Activated naive CD8-positive, alpha-beta T cell treated with anti-CD3 and anti-CD28 coated beads for 36 hours (primary cell): ENCODE results near the gene ZBTB7B. TPM values are rescaled to one million over a fixed set of nuclear protein-coding genes. Genes with fewer than 3 reads are reported as not detected.

ENCODE experiments used
- DNase-seq: peaks from one replicate; pipeline ENCODE4 v3.0.0; 2021
- H3K27ac Mint-ChIP-seq: one replicate; pipeline ENCODE4 v1.8.0; 2022; ENCODE audit warnings: mild to moderate bottlenecking, moderate library complexity, mixed read lengths
- H3K27me3 Mint-ChIP-seq: one replicate; pipeline ENCODE4 v1.8.0; 2022; ENCODE audit warnings: mild to moderate bottlenecking, mixed read lengths
- H3K36me3 Mint-ChIP-seq: one replicate; pipeline ENCODE4 v1.8.0; 2021; ENCODE audit warnings: mild to moderate bottlenecking, mixed read lengths
- H3K4me1 Mint-ChIP-seq: one replicate; pipeline ENCODE4 v1.8.0; 2021; ENCODE audit warnings: mixed read lengths
- H3K4me3 Mint-ChIP-seq: one replicate; pipeline ENCODE4 v1.8.0; 2022; ENCODE audit warnings: mild to moderate bottlenecking, moderate library complexity, mixed read lengths
- H3K9me3 Mint-ChIP-seq: one replicate; pipeline ENCODE4 v1.8.0; 2022; ENCODE audit warnings: mixed read lengths
- total RNA-seq, 2 experiments: library from RNA; stranded (reverse); gene quantifications; one replicate each; pipeline ENCODE4 v1.2.3, GENCODE V29; 2021

The ZBTB7B gene
- total RNA-seq, 2 experiments from 2014 or later, result 14.1 to 14.4 TPM

DNA sequence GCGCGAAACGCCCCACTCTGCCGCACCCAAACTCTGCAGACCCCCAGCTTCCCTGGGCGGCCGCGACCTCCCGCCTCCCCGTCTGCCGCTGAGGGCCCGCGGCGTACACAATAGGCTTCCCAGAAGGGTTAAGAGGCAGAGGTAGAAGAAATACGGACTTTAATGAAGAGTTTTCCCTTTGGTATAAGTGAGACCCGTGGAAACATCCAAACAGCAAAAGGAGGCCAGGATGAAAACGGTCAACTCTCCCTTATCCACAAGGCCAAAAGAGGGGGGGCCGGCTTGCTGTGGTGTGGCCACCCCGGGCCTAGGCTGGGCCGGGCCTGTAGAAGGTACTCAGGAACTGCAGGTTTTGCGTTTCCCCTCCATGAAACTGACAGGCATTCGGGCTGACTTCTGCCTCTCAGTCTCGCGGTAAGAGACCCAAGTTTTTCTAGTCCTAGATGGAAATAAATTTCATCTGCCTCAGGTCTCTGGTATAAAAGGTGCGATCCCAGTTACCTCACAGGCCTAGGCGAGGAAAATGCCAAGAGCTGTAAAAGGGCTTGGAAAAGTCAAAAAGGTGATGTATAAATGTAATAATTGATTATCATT is 40.3 kb upstream of the ZBTB7B start:
- DNase-seq, result no peak
- peaks cover 23% of the 10 kb centered on the region for H3K36me3 Mint-ChIP-seq
- H3K9me3 Mint-ChIP-seq, result no peaks in the 10 kb centered on the region
- no peaks in the 10 kb centered on the region for H3K27me3 Mint-ChIP-seq
- peak overlapping the region; percentile 88 for H3K4me3 Mint-ChIP-seq
- H3K27ac Mint-ChIP-seq, result peak overlapping the region; percentile 89
- peaks cover 29% of the 10 kb centered on the region for H3K4me1 Mint-ChIP-seq

DNA sequence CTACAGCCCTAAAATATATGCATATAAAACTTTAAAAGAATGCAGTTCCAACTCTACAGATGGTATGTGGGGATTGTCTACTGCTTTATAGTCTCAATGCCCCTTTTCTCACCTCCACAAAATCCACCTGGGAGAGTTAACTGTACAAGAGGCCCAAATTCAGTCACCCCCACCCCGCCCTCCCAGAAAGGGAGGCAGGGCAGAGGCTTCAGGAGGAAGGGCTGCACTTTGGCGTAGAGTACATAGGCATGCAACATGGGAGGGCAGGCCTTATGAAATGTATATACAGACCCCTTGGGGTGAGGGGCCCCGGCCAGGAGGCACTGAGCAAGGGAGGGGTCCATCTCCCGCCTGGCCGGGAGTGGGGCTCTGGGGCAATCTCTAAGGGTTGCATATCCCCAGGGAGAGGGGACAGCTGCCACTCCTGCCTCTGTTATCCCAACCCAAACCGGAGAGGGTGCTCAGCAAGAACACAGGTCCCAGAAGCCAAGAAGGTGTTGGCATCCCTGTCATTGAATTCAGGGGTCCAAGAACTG is 39.7 kb upstream of the ZBTB7B start:
- H3K4me1 Mint-ChIP-seq, result peaks cover 27% of the 10 kb centered on the region
- peaks cover 23% of the 10 kb centered on the region for H3K36me3 Mint-ChIP-seq
- DNase-seq, result no peak
- H3K27me3 Mint-ChIP-seq, result no peaks in the 10 kb centered on the region
- H3K27ac Mint-ChIP-seq, result peak overlapping the region; percentile 89
- peak overlapping the region; percentile 88 for H3K4me3 Mint-ChIP-seq
- H3K9me3 Mint-ChIP-seq, result no peaks in the 10 kb centered on the region

DNA sequence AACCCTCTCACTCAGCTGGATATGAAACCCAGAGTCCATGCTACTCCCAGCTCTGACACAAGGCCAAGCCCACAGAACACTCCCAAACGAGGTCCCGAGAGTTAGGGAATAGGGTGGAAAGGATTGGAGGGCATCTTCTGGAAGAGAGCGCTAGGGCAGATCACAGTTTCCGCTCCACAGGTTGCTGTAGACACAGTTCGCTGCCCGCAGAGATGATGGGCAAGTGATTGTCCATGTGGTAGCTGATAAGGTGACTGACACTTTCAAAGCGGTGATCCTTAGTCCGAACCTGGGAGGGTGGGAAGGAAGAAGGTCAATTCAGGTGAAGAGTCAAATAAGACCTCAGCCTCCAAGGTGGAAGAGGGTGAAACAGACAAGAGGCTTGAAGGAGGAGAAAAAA is 39.0 kb upstream of the ZBTB7B start:
- Mint-ChIP-seq H3K9me3 (no peaks in the 10 kb centered on the region), H3K4me3 (no peak overlapping the region), H3K27me3 (no peaks in the 10 kb centered on the region), H3K36me3 (peaks cover 23% of the 10 kb centered on the region), H3K27ac (peak overlapping the region; percentile 47), H3K4me1 (peaks cover 26% of the 10 kb centered on the region)
- DNase-seq, result no peak

DNA sequence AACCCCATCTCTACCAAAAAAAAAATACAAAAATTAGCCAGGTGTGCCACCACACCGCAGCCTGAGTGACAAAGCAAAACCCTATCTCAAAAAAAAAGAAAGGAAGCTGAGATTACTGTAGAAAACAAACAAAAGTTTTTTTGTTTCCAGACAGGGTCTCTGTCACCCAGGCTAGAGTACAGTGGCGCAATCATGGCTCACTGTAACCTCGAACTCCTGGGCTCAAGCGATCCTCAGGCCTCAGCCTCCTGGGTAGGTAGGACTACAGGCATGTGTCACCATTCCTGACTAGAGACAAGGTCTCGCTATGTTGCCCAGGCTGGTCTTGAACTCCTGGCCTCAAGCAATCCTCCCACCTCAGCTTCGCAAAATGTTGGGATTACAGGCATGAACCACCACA is 38.2 kb upstream of the ZBTB7B start:
- Mint-ChIP-seq H3K27me3 (no peaks in the 10 kb centered on the region), H3K9me3 (no peaks in the 10 kb centered on the region), H3K36me3 (peaks cover 23% of the 10 kb centered on the region), H3K27ac (peak overlapping the region; percentile 47), H3K4me1 (peaks cover 30% of the 10 kb centered on the region), H3K4me3 (no peak overlapping the region)
- no peak for DNase-seq

DNA sequence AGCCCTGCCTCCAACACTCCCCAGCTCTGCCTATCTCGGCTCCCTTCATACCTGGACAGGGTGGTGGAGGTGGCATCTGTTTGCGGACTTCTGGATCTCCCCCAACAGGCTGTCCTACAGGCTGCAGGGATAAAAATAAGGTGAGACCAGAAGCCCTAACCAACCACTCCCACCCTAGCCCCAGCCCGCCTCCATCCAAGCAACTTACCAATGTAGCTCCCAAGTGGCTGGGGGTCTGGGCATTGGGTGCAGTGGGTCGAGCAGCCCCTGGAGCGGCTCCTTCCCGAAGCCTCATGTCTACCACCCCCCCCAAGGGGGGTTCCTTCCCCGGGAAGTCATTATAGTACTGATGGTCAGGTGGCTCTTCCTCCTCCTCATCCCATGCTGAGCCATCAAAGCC is 36.5 kb upstream of the ZBTB7B start:
- Mint-ChIP-seq H3K36me3 (peaks cover 21% of the 10 kb centered on the region), H3K27me3 (no peaks in the 10 kb centered on the region), H3K4me1 (peaks cover 29% of the 10 kb centered on the region), H3K9me3 (no peaks in the 10 kb centered on the region), H3K4me3 (no peak overlapping the region), H3K27ac (no peak overlapping the region)
- no peak for DNase-seq

DNA sequence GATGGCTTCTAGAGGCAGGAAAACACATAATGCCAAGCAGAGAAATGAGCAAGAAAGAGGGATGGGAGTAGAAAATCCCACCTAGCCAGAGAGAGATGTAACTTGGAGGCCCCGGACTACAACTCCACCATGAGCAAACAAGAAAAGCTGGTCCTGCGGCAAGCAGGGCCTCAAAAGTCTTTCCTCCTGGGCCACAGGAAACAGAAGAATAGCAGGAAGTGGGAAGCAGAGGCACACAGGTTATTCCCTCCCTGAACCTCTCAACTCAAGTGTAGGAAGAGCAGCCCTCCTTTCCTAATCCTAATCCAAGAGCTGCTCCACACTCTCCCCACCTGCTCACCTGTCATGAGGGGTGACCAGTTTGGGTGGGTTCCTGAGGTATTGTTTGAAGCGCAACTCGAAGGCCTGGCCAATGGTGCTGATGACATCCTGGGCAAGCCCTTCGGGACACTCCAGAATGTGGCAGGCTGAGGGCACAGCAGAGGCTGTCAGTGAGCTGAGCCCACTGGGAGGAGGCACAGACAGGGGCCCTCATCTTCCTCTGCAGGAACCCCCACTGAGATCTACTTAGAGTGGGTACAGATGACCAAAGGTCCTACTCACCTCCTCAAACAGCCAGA is 35.2 kb upstream of the ZBTB7B start:
- H3K4me1 Mint-ChIP-seq, result peaks cover 37% of the 10 kb centered on the region
- H3K4me3 Mint-ChIP-seq, result no peak overlapping the region
- H3K9me3 Mint-ChIP-seq, result no peaks in the 10 kb centered on the region
- no peak overlapping the region for H3K27ac Mint-ChIP-seq
- DNase-seq, result no peak
- peaks cover 22% of the 10 kb centered on the region for H3K36me3 Mint-ChIP-seq
- H3K27me3 Mint-ChIP-seq, result no peaks in the 10 kb centered on the region

DNA sequence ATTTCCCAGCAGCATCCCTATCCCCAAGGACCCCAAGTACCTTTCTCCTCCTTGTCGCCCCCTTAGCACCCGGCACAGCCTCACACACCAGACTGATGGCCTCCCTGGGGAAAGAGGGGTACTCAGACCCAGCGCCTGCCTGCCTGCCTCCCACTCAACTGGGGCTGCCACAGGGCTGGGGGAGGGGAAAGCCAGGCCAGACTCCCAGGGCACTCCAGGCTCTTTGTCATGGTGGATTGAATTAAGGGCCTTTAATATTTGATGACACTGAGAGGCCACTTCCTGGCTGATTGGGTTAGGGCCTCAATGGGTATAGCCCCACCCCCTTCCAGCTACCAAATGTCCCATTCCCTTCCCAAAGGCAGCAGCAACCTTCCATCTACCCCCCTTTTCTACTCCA is 33.9 kb upstream of the ZBTB7B start:
- no peak overlapping the region for H3K4me3 Mint-ChIP-seq
- peaks cover 36% of the 10 kb centered on the region for H3K4me1 Mint-ChIP-seq
- DNase-seq, result no peak
- H3K27me3 Mint-ChIP-seq, result no peaks in the 10 kb centered on the region
- H3K36me3 Mint-ChIP-seq, result peaks cover 15% of the 10 kb centered on the region
- H3K27ac Mint-ChIP-seq, result peak overlapping the region; percentile 76
- no peaks in the 10 kb centered on the region for H3K9me3 Mint-ChIP-seq

DNA sequence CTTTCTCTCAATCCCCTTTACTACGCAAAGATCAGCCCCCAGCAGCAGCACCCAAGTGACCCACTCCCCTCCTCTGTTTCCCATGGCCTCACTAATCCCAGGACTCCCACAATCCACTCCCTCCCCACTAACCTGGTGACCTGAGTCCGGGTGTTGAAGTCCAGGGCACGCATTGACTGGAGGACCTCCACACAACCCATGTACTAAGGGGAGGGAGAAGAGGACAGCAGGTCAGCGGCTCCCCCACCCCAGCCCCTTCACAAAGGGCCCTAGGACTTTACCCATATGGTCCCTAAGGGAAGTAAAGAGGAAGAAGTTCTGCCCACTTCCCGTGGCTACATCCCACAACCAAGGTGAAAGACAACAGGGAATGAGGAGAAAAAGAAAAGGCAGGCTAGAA is 33.4 kb upstream of the ZBTB7B start:
- H3K9me3 Mint-ChIP-seq, result no peaks in the 10 kb centered on the region
- peaks cover 12% of the 10 kb centered on the region for H3K36me3 Mint-ChIP-seq
- peaks cover 32% of the 10 kb centered on the region for H3K4me1 Mint-ChIP-seq
- peak overlapping the region; percentile 76 for H3K27ac Mint-ChIP-seq
- H3K27me3 Mint-ChIP-seq, result no peaks in the 10 kb centered on the region
- peak overlapping the region; percentile 14 for H3K4me3 Mint-ChIP-seq
- DNase-seq, result no peak

DNA sequence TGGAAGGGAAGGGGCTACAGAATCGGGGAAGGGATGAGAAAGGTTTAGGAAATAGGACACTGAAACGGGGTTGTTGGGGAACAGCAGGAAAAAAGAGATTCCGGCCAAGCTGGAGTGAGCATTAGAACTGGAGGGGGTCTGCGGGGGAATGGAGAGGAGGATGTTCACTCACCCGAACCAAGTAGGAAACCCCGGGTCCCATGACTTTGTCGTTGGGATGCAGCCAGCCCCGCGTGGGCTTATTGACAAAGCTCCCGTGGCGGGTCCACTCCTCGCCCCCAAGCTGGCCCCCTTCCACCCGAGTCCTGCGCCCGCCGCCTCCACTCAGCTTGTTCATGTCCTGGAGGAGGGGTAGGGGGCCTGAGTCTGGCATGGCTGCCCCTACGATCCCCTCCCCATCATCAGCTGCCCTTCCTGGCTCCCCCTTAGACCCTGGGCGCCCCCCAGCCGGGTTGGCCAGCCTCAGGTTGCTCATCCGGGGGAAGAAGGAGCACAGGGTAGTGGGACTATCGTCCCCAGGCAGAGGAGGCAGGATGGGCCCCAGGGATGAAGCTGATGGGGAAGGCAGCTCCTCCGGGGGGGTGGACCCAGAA is 32.6 kb upstream of the ZBTB7B start:
- H3K4me1 Mint-ChIP-seq, result peaks cover 30% of the 10 kb centered on the region
- H3K4me3 Mint-ChIP-seq, result no peak overlapping the region
- peaks cover 12% of the 10 kb centered on the region for H3K36me3 Mint-ChIP-seq
- H3K9me3 Mint-ChIP-seq, result no peaks in the 10 kb centered on the region
- DNase-seq, result no peak
- no peaks in the 10 kb centered on the region for H3K27me3 Mint-ChIP-seq
- no peak overlapping the region for H3K27ac Mint-ChIP-seq

DNA sequence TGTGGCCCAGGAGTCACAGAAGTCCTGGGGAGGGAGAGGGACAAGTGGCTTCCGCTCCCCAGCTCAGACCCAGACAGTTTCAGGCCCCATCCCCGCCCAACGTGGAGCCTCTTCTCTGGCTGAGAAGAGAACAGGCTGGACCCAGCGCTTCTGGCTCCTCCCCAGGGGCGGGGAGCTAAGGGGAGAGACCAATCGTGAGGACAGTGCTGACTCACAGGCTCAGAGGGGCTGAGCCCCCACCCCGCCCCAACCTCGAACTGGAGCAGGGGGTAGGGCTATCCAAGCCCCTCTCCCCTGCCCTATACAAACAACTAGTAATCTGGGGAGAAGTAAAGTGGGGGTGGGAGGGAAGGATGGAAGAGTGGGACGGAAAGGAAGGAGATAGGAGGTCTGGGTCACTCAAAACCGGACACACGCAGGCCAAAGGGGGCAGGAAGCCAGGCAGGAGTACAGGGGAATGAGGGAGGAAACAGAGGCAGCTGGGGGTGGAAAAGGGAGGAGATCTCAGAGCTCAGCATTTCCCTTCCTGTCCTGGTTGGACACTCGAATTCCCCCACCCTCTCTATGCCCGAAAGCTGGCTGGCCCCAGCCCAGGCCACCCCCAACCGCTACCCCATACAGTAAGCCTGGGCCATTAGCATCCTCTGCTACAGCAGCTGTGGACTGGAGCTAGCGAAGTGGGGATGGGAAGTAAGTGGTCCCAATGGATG is 31.8 kb upstream of the ZBTB7B start, which contains the start of gene SHC1:
TSS of gene SHC1 (minus strand) at position 117 of the 710 bp plus-strand sequence. CDS start 221 bp downstream, outside the sequence.
- Mint-ChIP-seq H3K27ac (peak within 1 kb of the TSS; percentile 51), H3K4me1 (peaks cover 30% of the 10 kb centered on the region), H3K4me3 (peak within 1 kb of the TSS; percentile 43), H3K36me3 (peaks cover 6% of the 10 kb centered on the region), H3K9me3 (no peaks in the 10 kb centered on the region), H3K27me3 (no peaks in the 10 kb centered on the region)
- DNase-seq, result no peak

DNA sequence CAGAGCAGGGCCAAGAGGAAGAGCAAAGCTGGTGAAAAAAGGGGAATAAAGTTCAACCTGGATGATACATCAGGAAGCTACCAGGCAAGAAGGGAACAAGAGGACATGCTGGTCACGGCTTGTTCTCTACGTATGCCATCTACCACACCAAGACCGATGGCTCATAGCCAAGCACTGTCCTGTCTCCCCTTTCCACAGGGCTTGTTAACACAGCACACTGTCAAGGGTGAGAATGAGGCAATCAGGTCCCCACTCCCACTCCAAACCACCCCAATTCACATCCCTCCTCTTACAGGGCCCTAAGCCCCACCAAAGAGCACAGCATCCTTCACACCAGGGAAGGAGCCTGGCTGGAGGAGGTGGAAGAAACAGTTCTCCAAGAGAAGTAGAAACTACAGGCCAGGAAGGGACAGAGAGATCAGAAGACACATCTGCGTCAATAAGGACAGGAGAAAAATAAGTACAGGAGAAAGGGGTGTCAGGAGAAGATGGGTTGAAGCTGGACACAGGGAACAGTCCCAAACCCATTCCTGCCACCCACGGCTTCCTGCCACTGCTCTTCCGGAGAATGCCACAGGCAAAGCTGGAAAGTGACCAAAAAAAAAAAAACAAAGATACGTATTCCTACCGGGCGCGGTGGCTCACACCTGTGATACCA is 31.1 kb upstream of the ZBTB7B start:
- peaks cover 30% of the 10 kb centered on the region for H3K4me1 Mint-ChIP-seq

DNA sequence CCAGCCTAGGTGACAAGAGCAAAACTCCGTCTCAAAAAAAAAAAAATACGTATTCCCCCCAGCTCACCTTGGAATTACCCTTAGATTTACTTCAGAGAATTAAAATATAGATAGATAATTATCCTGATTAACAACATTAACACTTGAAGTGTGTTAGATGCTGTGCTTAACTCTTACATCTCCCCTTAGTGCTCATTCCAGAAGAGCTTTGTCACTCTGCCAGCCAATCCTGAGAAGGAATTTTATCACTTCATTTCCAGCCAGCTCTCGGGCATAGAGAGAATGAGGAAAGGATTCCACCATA is 30.4 kb upstream of the ZBTB7B start:
- peak overlapping the region; percentile 39 for H3K27ac Mint-ChIP-seq
- no peaks in the 10 kb centered on the region for H3K9me3 Mint-ChIP-seq
- H3K4me3 Mint-ChIP-seq, result no peak overlapping the region
- peaks cover 15% of the 10 kb centered on the region for H3K36me3 Mint-ChIP-seq
- H3K27me3 Mint-ChIP-seq, result no peaks in the 10 kb centered on the region
- no peak for DNase-seq
- peaks cover 30% of the 10 kb centered on the region for H3K4me1 Mint-ChIP-seq

More for the DNA sequence above, 31.1 kb upstream of the ZBTB7B start:
- Mint-ChIP-seq H3K4me3 (peak overlapping the region; percentile 37), H3K36me3 (peaks cover 8% of the 10 kb centered on the region), H3K27me3 (no peaks in the 10 kb centered on the region), H3K27ac (no peak overlapping the region), H3K9me3 (no peaks in the 10 kb centered on the region)
- no peak for DNase-seq

DNA sequence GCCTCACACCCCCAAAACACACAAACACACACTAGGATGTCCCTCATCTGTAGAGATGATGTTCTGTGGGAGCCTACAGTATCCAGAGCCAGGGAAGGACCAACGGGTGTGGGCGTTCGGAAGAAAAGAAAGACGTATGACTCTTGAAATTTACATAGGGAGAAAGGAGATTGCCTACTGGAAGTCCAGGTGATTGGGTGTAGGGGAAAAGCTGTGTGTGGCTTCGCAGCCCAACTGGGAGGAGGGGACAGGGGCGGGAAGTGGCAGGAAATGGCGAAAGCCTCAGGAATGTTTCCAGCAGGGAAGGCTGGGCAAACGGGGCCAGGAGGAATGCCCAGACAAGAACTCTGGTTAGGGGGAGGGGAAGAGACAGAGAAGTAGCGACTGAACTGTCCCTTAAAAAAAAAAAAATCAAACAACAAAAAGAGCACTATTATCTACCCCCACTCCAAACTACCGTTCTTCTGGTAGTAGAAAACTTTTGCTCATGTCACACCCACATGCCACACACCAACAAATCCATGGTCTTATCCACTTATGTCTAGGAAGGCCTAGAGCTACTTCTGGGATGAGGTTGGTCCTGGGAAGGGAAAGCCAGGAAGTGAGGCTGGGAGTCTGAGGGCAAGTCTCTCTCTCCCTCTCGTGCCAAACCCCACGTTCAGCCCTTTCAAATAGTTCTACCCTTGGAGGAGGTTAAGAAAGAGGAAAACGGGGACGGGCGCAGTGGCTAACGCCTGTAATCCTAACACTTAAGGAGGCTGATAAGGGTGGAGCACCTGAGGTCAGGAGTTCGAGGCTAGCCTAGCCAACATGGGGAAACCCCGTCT is 29.9 kb upstream of the ZBTB7B start:
- DNase-seq, result no peak
- H3K36me3 Mint-ChIP-seq, result peaks cover 19% of the 10 kb centered on the region
- H3K27me3 Mint-ChIP-seq, result no peaks in the 10 kb centered on the region
- H3K4me1 Mint-ChIP-seq, result peaks cover 30% of the 10 kb centered on the region
- peak overlapping the region; percentile 39 for H3K27ac Mint-ChIP-seq
- H3K9me3 Mint-ChIP-seq, result no peaks in the 10 kb centered on the region
- no peak overlapping the region for H3K4me3 Mint-ChIP-seq
